ENCODE data around the gene RSU1.

RSU1 gene

DNA sequence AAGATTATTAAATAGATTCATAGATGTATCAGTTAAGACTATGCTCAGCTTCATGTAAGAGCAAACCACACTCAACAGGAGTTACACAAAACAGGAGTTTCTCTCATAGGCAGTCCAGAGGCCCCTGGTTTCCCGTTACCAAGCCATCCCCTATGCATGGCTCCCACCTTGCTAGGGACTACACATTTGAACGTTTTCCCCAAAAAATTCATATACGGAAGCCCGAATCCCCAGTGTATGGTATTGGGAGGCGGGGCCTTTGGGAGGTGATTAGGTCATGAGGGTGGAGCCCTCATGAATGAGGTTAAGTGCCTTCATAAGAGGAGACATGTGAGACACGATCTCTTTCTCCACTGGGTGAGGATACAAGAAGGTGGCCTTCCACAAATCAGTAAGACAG, 29.1 kb downstream of the RSU1 start:
- Mint-ChIP-seq H3K36me3 (ENCODE audit: low read depth) (peaks cover 59% of the 10 kb centered on the region), H3K9me3 (peaks cover 9% of the 10 kb centered on the region), H3K4me1 (ENCODE audit: low read depth) (peaks cover 34% of the 10 kb centered on the region), H3K27me3 (ENCODE audit: low read depth) (no peaks in the 10 kb centered on the region), H3K27ac (peak overlapping the region; percentile 88), H3K4me3 (peak overlapping the region; percentile 49)
- DNase-seq (ENCODE audit: low spot score), result no peak

DNA sequence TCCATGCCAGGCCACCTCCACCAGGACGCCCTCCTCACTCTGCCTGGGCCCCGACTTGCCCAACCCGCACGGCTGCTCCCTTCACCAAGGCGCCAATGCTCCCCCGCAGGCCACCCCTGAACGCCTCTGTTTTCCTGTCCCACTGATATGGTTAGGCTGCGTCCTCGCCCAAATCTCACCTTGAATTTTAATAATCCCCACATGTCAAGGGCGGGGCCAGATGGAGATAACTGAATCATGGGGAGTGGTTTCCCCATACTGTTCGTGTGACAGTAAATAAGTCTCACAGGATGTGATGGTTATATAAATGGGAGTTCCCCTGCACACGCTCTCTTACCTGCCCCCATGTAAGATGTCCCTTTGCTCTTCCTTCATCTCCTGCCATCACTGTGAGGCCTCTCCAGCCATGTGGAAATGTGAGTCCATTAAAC, 29.8 kb downstream of the RSU1 start:
- peaks cover 9% of the 10 kb centered on the region for H3K9me3 Mint-ChIP-seq
- H3K36me3 Mint-ChIP-seq (ENCODE audit: low read depth), result peaks cover 57% of the 10 kb centered on the region
- H3K4me3 Mint-ChIP-seq, result peak overlapping the region; percentile 49
- peak; percentile 44 for DNase-seq (ENCODE audit: low spot score)
- H3K4me1 Mint-ChIP-seq (ENCODE audit: low read depth), result peaks cover 34% of the 10 kb centered on the region
- no peaks in the 10 kb centered on the region for H3K27me3 Mint-ChIP-seq (ENCODE audit: low read depth)
- H3K27ac Mint-ChIP-seq, result peak overlapping the region; percentile 88

DNA sequence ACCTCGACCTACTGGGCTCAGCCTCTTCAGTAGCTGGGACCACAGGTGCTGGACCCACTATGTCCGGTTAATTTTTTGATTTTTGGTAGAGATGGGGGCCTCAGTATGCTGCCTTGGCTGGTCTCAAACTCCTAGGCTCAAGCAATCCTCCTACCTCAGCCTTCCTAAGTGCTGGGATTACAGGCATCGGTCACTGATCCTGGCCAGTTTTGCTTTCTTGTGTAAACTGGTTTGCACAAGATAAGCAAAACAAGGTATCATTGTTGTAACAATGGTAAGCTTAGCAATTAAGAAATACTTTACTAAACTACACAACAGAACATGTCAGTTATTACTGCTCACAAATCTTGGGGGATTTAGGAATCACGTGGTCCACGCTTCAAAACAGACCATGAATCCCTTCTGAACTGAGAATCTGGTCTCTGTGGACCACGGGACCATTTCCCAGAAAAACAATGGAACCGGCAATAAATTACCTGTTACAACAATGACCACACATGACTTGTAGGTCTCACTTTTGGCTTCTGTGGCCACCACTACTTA, 36.8 kb downstream of the RSU1 start:
- no peak overlapping the region for H3K4me3 Mint-ChIP-seq
- no peaks in the 10 kb centered on the region for H3K27me3 Mint-ChIP-seq (ENCODE audit: low read depth)
- no peak for DNase-seq (ENCODE audit: low spot score)
- H3K27ac Mint-ChIP-seq, result no peak overlapping the region
- H3K9me3 Mint-ChIP-seq, result peaks cover 3% of the 10 kb centered on the region
- H3K36me3 Mint-ChIP-seq (ENCODE audit: low read depth), result peaks cover 18% of the 10 kb centered on the region
- H3K4me1 Mint-ChIP-seq (ENCODE audit: low read depth), result peaks cover 32% of the 10 kb centered on the region

- H3K36me3 Mint-ChIP-seq (ENCODE audit: low read depth), result peaks cover 13% of the 10 kb centered on the region
- no peaks in the 10 kb centered on the region for H3K9me3 Mint-ChIP-seq
- peaks cover 30% of the 10 kb centered on the region for H3K4me1 Mint-ChIP-seq (ENCODE audit: low read depth)
- DNase-seq (ENCODE audit: low spot score), result peak; percentile 76
- H3K4me3 Mint-ChIP-seq, result no peak overlapping the region
- H3K27me3 Mint-ChIP-seq (ENCODE audit: low read depth), result no peaks in the 10 kb centered on the region
- H3K27ac Mint-ChIP-seq, result no peak overlapping the region
Observed at GRCh38 chr10:16779384-16779915, 37.8 kb downstream of the RSU1 start.

- Mint-ChIP-seq H3K27me3 (ENCODE audit: low read depth) (no peaks in the 10 kb centered on the region), H3K4me3 (no peak overlapping the region), H3K4me1 (ENCODE audit: low read depth) (peaks cover 28% of the 10 kb centered on the region), H3K27ac (no peak overlapping the region), H3K9me3 (no peaks in the 10 kb centered on the region), H3K36me3 (ENCODE audit: low read depth) (peaks cover 7% of the 10 kb centered on the region)
- peak; percentile 20 for DNase-seq (ENCODE audit: low spot score)
Observed at GRCh38 chr10:16777473-16778370, 39.5 kb downstream of the RSU1 start.

- H3K4me1 Mint-ChIP-seq (ENCODE audit: low read depth), result peaks cover 28% of the 10 kb centered on the region
- DNase-seq (ENCODE audit: low spot score), result no peak
- H3K9me3 Mint-ChIP-seq, result no peaks in the 10 kb centered on the region
- H3K4me3 Mint-ChIP-seq, result no peak overlapping the region
- no peak overlapping the region for H3K27ac Mint-ChIP-seq
- H3K36me3 Mint-ChIP-seq (ENCODE audit: low read depth), result peaks cover 4% of the 10 kb centered on the region
- no peaks in the 10 kb centered on the region for H3K27me3 Mint-ChIP-seq (ENCODE audit: low read depth)
Observed at GRCh38 chr10:16776896-16777295, 40.3 kb downstream of the RSU1 start.

DNA sequence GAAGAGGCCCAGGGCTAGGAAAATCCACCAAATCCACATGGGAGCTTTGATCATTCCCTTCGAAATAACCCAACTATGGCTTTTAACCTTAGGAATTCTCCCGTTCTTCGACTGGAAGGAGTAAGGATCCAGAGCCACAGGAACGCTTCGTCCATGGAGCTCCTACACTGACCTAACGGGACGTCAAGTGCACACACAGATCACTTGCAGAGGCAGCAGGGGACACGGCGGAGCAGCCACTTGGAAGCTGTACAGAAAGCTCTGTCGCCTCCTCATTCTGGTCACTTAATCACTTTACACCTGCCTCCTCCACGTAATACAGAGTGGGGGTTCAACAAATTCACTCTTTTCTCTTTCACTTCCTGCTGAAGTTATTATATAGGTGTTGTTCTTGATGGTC, 43.9 kb downstream of the RSU1 start:
- no peaks in the 10 kb centered on the region for H3K9me3 Mint-ChIP-seq
- no peak overlapping the region for H3K4me3 Mint-ChIP-seq
- peaks cover 12% of the 10 kb centered on the region for H3K4me1 Mint-ChIP-seq (ENCODE audit: low read depth)
- H3K27ac Mint-ChIP-seq, result no peak overlapping the region
- H3K36me3 Mint-ChIP-seq (ENCODE audit: low read depth), result peaks cover 3% of the 10 kb centered on the region
- no peak for DNase-seq (ENCODE audit: low spot score)
- H3K27me3 Mint-ChIP-seq (ENCODE audit: low read depth), result no peaks in the 10 kb centered on the region

DNA sequence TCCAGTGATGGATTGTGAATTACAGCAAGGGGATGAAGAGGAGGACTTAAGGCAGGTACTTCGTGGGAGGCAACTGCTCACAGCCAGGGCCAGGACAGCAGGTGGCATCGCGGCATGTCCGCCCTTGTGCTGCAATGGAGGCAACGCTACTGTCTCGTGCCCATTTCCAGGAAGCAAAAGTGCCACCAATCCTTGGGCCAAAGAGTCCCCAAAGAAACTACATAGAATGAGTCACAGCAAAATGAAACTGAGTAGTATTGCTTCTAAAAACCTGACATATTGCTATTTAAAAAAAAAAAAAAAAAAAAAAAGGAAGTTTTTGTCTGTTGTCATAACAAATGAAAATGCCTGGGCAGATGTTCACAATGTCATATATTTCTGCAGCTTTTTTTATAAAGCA, 46.6 kb downstream of the RSU1 start:
- Mint-ChIP-seq H3K9me3 (no peaks in the 10 kb centered on the region), H3K4me3 (no peak overlapping the region), H3K4me1 (ENCODE audit: low read depth) (peaks cover 5% of the 10 kb centered on the region), H3K27me3 (ENCODE audit: low read depth) (no peaks in the 10 kb centered on the region), H3K27ac (no peak overlapping the region), H3K36me3 (ENCODE audit: low read depth) (no peaks in the 10 kb centered on the region)
- no peak for DNase-seq (ENCODE audit: low spot score)

GRCh38 chr10:16770141-16770540, 47.1 kb downstream of the RSU1 start:
- Mint-ChIP-seq H3K27me3 (ENCODE audit: low read depth) (no peaks in the 10 kb centered on the region), H3K36me3 (ENCODE audit: low read depth) (no peaks in the 10 kb centered on the region), H3K4me1 (ENCODE audit: low read depth) (peaks cover 5% of the 10 kb centered on the region), H3K27ac (no peak overlapping the region), H3K4me3 (no peak overlapping the region), H3K9me3 (no peaks in the 10 kb centered on the region)
- DNase-seq (ENCODE audit: low spot score), result no peak

DNA sequence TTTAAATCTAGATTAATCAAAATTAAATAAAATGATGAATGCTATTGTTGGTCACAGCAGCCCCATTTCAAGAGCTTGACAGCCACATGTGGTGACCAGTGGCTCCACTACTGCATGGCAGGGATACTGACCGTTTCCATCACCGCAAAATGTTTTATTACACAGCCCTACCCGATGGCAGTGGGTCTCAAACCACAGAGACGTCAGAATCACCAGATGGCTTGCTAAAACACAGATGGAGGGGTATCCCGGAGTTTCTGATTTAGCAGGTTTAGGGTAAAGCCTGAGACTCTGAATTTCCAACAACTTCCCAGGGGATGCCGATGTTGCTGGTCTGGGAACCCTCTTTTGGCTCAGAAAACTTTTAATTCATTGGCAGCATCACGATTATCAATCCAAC, 47.9 kb downstream of the RSU1 start:
- H3K27ac Mint-ChIP-seq, result no peak overlapping the region
- no peak for DNase-seq (ENCODE audit: low spot score)
- H3K27me3 Mint-ChIP-seq (ENCODE audit: low read depth), result no peaks in the 10 kb centered on the region
- H3K9me3 Mint-ChIP-seq, result no peaks in the 10 kb centered on the region
- no peak overlapping the region for H3K4me3 Mint-ChIP-seq
- peaks cover 5% of the 10 kb centered on the region for H3K4me1 Mint-ChIP-seq (ENCODE audit: low read depth)
- H3K36me3 Mint-ChIP-seq (ENCODE audit: low read depth), result peaks cover under 1% of the 10 kb centered on the region

DNA sequence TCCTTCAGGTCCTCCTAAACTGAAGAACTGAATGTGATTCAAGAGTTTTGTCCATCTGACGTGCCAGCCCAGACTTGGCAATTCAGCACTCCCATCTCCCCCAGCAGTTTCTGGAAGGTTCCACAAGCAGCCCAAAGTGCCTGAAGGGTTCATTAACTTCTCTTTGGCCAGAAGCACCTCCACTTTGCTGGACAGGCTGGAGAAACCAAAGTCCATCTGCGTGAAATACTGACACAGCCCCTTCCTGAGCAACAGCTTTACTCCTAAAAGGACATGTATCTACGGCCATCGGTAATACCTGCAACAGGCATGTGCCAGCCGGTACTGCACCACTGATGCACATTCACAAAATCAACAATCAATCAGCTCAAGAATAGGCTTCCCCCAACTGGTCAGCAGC, 48.5 kb downstream of the RSU1 start:
- H3K27ac Mint-ChIP-seq, result no peak overlapping the region
- peaks cover 3% of the 10 kb centered on the region for H3K36me3 Mint-ChIP-seq (ENCODE audit: low read depth)
- no peaks in the 10 kb centered on the region for H3K27me3 Mint-ChIP-seq (ENCODE audit: low read depth)
- H3K9me3 Mint-ChIP-seq, result no peaks in the 10 kb centered on the region
- DNase-seq (ENCODE audit: low spot score), result no peak
- H3K4me3 Mint-ChIP-seq, result no peak overlapping the region
- H3K4me1 Mint-ChIP-seq (ENCODE audit: low read depth), result peaks cover 5% of the 10 kb centered on the region

DNA sequence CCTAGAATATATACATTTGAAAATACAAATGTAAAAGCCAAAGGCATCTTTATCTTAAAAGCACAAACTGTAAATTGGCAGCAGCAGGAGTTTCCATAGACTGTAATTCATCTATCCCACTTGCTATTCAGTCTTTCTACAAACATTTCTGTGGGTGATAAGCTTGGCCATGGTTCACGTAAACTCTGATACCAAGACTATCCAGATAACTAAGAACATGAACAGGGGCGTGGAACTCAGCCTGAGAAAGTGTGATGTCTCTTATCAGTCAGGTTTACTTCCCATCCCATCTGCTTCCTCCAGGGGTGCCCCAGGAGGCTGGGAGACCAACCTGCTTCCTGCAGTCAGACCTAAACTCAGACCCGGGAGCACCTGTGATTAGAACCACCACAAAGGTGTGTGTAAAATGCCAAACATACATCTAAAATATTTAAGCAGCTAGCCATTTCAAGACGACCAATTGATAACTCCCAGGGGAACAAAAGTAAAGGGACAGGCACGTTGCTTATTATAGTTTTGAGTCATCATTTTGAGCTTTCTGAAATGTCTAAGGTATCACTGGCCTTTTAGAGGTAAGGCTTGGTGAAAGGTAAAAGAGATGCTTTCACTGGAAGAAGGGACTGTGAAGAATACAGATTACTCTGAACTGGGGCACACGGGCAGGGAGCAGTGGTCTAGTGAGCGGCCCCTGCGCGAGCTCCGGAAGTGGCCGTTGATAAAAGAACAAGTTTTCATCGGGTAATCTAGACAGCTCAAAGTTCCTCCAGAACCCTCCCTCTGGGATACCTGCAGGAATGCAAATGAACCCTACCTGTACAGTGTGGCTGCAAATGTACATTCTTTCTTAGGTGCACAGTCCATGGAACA, 51.5 kb downstream of the RSU1 start:
- H3K27me3 Mint-ChIP-seq (ENCODE audit: low read depth), result no peaks in the 10 kb centered on the region
- H3K4me3 Mint-ChIP-seq, result no peak overlapping the region
- H3K9me3 Mint-ChIP-seq, result no peaks in the 10 kb centered on the region
- no peak for DNase-seq (ENCODE audit: low spot score)
- H3K4me1 Mint-ChIP-seq (ENCODE audit: low read depth), result peaks cover 1% of the 10 kb centered on the region
- no peak overlapping the region for H3K27ac Mint-ChIP-seq
- H3K36me3 Mint-ChIP-seq (ENCODE audit: low read depth), result peaks cover 7% of the 10 kb centered on the region

DNA sequence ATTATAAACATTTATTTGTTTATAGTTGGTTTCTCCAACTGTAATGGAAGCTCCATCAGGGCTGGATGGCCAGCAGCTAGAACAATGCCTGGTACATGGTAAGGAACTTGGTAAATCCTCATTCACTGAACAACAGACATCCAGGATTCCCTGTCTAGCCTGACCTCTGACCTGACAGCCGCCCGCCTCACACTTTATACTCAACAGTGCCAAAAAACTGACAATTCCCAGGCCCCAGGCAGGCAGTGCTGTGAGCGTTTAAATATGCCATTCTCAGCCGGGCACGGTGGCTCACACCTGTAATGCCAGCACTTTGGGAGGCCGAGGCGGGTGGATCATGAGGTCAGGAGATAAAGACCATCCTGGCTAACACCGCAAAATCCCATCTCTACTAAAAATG, 55.9 kb downstream of the RSU1 start:
- Mint-ChIP-seq H3K27ac (no peak overlapping the region), H3K4me1 (ENCODE audit: low read depth) (peaks cover 3% of the 10 kb centered on the region), H3K4me3 (no peak overlapping the region), H3K27me3 (ENCODE audit: low read depth) (no peaks in the 10 kb centered on the region), H3K9me3 (no peaks in the 10 kb centered on the region), H3K36me3 (ENCODE audit: low read depth) (peaks cover 10% of the 10 kb centered on the region)
- no peak for DNase-seq (ENCODE audit: low spot score)

Data from T-helper 2 cell treated with Interferon-gamma antibody and Interleukin-4, amounts not matched to agents 5 μg/mL and 100 μg/mL, for 36 hours (primary cell).